OCI-LY1 (cell line): ENCODE measurements around the gene DMRT1.
A peak's percentile ranks its signal among the peaks of the same experiment; 100 is the strongest.

Experiments
- H2AFZ ChIP-seq: fragments of 200-600 bp; sonication (generic), shearing (Covaris generic); 2 replicates; pipeline ENCODE4 v1.6.0; 2014; ENCODE audit warnings: antibody characterized with exemption, mild to moderate bottlenecking, low read length
- H3F3A ChIP-seq: fragments of 200-600 bp; sonication (generic), shearing (Covaris generic); 2 replicates; pipeline ENCODE4 v1.6.0; 2014; ENCODE audit warnings: mild to moderate bottlenecking, antibody characterized with exemption, low read length, moderate library complexity; ENCODE audit not compliant: insufficient read depth
- H3K27ac ChIP-seq: fragments of 200-600 bp; sonication (generic); 2 replicates; pipeline ENCODE4 v1.5.1; 2014; ENCODE audit warnings: low read length, mixed run types, mild to moderate bottlenecking, low read depth; ENCODE audit not compliant: poor library complexity, severe bottlenecking
- H3K27me3 ChIP-seq: fragments of 200-600 bp; sonication (generic); 2 replicates; pipeline ENCODE4 v1.6.0; 2014; ENCODE audit warnings: antibody characterized with exemption, mild to moderate bottlenecking, low read length, moderate library complexity; ENCODE audit not compliant: insufficient read depth
- H3K36me3 ChIP-seq: fragments of 200-600 bp; sonication (generic); 2 replicates; pipeline ENCODE4 v1.6.1; 2014; ENCODE audit warnings: mild to moderate bottlenecking, antibody characterized with exemption, low read length, moderate library complexity, mixed read lengths; ENCODE audit not compliant: insufficient read depth
- H3K4me1 ChIP-seq: fragments of 200-600 bp; sonication (generic); 2 replicates; pipeline ENCODE4 v1.5.1; 2014; ENCODE audit warnings: mild to moderate bottlenecking, low read length, moderate library complexity; ENCODE audit not compliant: insufficient read depth, severe bottlenecking
- H3K4me2 ChIP-seq: fragments of 200-600 bp; sonication (generic), shearing (Covaris generic); 2 replicates; pipeline ENCODE4 v1.6.1; 2014; ENCODE audit warnings: low read length
- H3K4me3 ChIP-seq: fragments of 200-600 bp; sonication (generic); 2 replicates; pipeline ENCODE4 v1.5.1; 2014; ENCODE audit warnings: low read length, low read depth, mild to moderate bottlenecking, mixed read lengths; ENCODE audit not compliant: poor library complexity, severe bottlenecking
- H3K79me2 ChIP-seq: fragments of 200-600 bp; shearing (Covaris generic); 2 replicates; pipeline ENCODE4 v1.6.1; 2016; ENCODE audit warnings: mixed run types, low read length, mixed read lengths; ENCODE audit not compliant: insufficient read depth
- H3K9ac ChIP-seq: fragments of 200-600 bp; sonication (generic), shearing (Covaris generic); 2 replicates; pipeline ENCODE4 v1.6.1; 2014; ENCODE audit warnings: mild to moderate bottlenecking, low read length, mixed read lengths
- H3K9me2 ChIP-seq: fragments of 200-600 bp; sonication (generic), shearing (Covaris generic); 2 replicates; pipeline ENCODE4 v1.6.1; 2014; ENCODE audit warnings: low read depth, mild to moderate bottlenecking, low read length, mixed read lengths
- H3K9me3 ChIP-seq: fragments of 200-600 bp; shearing (Covaris generic); 2 replicates; pipeline ENCODE4 v1.6.1; 2014; ENCODE audit warnings: low read length, mixed read lengths
- H4K20me1 ChIP-seq: fragments of 200-600 bp; sonication (generic), shearing (Covaris generic); 2 replicates; pipeline ENCODE4 v1.6.0; 2016; ENCODE audit warnings: mild to moderate bottlenecking, low read length; ENCODE audit not compliant: insufficient read depth
- CTCF ChIP-seq: fragments of 200-600 bp; sonication (generic), shearing (Covaris generic); IDR thresholded peaks from 2 replicates; pipeline ENCODE4 v1.5.1; 2017; ENCODE audit warnings: mild to moderate bottlenecking, antibody characterized with exemption, low read length, moderate library complexity, mixed read lengths
- EZH2 ChIP-seq: fragments of 200-600 bp; sonication (generic), shearing (Covaris generic); IDR thresholded peaks from 2 replicates; pipeline ENCODE4 v1.8.0; 2017; ENCODE audit warnings: borderline replicate concordance, mixed run types, mild to moderate bottlenecking, antibody characterized with exemption, low read length, moderate library complexity, mixed read lengths

The DMRT1 gene

GRCh38 chr9:1009101-1009707 is 167.7 kb downstream of the DMRT1 start:
- H3K9me3 ChIP-seq, result no peaks in the 10 kb centered on the region
- no peak overlapping the region for H3K9ac ChIP-seq
- no peak overlapping the region for H2AFZ ChIP-seq
- H3K9me2 ChIP-seq, result no peaks in the 10 kb centered on the region
- H4K20me1 ChIP-seq, result no peaks in the 10 kb centered on the region
- TF ChIP-seq CTCF (peak; percentile 81), EZH2 (no peak)
- 0 out of 2 replicates have a peak overlapping the region, but pooled peaks have one; percentile 22 for H3K4me2 ChIP-seq
- H3K4me3 ChIP-seq, result no peak overlapping the region
- no peaks in the 10 kb centered on the region for H3F3A ChIP-seq
- H3K36me3 ChIP-seq, result no peaks in the 10 kb centered on the region; the same call in 1 of the 2 replicates
- H3K27ac ChIP-seq, result no peak overlapping the region
- no peaks in the 10 kb centered on the region for H3K27me3 ChIP-seq
- H3K4me1 ChIP-seq, result peaks cover 30% of the 10 kb centered on the region
- H3K79me2 ChIP-seq, result no peaks in the 10 kb centered on the region

- no peak overlapping the region for H3K9ac ChIP-seq
- no peaks in the 10 kb centered on the region for H3F3A ChIP-seq
- no peaks in the 10 kb centered on the region for H4K20me1 ChIP-seq
- TF ChIP-seq CTCF (no peak), EZH2 (no peak)
- no peak overlapping the region for H3K4me3 ChIP-seq
- H3K9me3 ChIP-seq, result no peaks in the 10 kb centered on the region
- no peaks in the 10 kb centered on the region for H3K27me3 ChIP-seq
- no peaks in the 10 kb centered on the region; the same call in 1 of the 2 replicates for H3K36me3 ChIP-seq
- H3K79me2 ChIP-seq, result no peaks in the 10 kb centered on the region
- no peak overlapping the region for H2AFZ ChIP-seq
- H3K9me2 ChIP-seq, result no peaks in the 10 kb centered on the region
- H3K4me2 ChIP-seq, result no peak overlapping the region
- H3K27ac ChIP-seq, result no peak overlapping the region
- H3K4me1 ChIP-seq, result peaks cover 14% of the 10 kb centered on the region
Observed at GRCh38 chr9:1013021-1013420, 171.5 kb downstream of the DMRT1 start.

- no peak overlapping the region for H3K4me3 ChIP-seq
- H3K36me3 ChIP-seq, result no peaks in the 10 kb centered on the region; the same call in 1 of the 2 replicates
- no peaks in the 10 kb centered on the region for H3K9me3 ChIP-seq
- H3K4me2 ChIP-seq, result no peak overlapping the region
- H3K9ac ChIP-seq, result no peak overlapping the region
- no peak for TF ChIP-seq EZH2
- no peak for TF ChIP-seq CTCF
- no peaks in the 10 kb centered on the region for H3K79me2 ChIP-seq
- no peaks in the 10 kb centered on the region for H3F3A ChIP-seq
- no peak overlapping the region for H2AFZ ChIP-seq
- H3K27ac ChIP-seq, result no peak overlapping the region
- no peaks in the 10 kb centered on the region for H4K20me1 ChIP-seq
- peaks cover 3% of the 10 kb centered on the region for H3K4me1 ChIP-seq
- no peaks in the 10 kb centered on the region for H3K9me2 ChIP-seq
- H3K27me3 ChIP-seq, result no peaks in the 10 kb centered on the region
Observed at GRCh38 chr9:1014225-1014624, 172.7 kb downstream of the DMRT1 start.
